NCI-H1105 (cell line): ENCODE measurements around the gene PSMC4.
A peak's percentile ranks its signal among the peaks of the same experiment; 100 is the strongest.

Source experiments
- DNase-seq: peaks from one replicate; lab custom pipeline; 2025; lab: John Stamatoyannopoulos, UW

The PSMC4 gene

DNA sequence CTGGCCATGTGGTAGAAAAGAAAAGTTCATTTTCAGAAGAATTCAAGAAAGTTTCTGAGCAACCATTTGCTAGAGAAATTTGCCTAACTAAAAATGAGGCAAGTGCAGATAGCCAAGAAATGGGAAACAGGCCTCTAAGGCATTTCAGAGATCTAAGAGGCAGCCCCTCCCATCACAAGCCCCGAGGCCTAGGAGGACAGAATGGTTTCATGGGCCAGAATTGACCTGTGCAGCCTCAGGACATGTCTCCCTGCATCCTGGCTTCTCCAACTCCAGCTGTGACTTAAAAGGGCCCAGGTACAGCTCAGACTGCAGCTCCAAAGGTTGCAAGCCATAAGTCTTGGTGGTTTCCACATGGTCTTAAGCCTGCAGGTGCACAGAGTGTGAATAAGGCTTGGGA lies 22.6 kb downstream of the PSMC4 start:
- DNase-seq, result no peak

DNA sequence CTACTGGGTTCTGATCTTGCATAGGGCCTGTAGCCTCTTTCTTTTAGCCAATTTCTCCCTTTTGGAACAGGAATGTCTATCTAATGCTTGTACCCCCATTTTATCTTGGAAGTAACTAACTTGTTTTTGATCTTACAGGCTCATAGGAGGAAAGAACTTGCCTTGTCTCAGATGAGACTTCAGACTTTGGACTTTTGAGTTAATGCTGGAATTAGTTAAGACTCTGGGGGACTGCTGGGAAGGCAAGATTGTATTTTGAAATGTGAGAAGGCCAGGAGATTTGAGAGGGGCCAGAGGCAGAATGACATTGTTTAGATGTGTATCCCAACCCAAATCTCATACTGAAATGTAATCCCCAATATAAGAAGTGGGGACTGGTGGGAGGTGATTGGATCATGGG lies 23.4 kb downstream of the PSMC4 start:
- DNase-seq, result no peak

GRCh38 chr19:39995794-39996193 lies 24.8 kb downstream of the PSMC4 start:
- no peak for DNase-seq

- peak; percentile 9 for DNase-seq
Observed at GRCh38 chr19:39996218-39996810, 25.3 kb downstream of the PSMC4 start.

GRCh38 chr19:39996811-39997637 lies 26.1 kb downstream of the PSMC4 start, which contains the start of gene ZNF546:
Gene ZNF546, plus strand, starts transcription at chr19:39997060. Its CDS starts 1,267 bp downstream, at chr19:39998327.
- DNase-seq, result peak; percentile 76

GRCh38 chr19:39997638-39998216 lies 26.8 kb downstream of the PSMC4 start:
- no peak for DNase-seq

DNA sequence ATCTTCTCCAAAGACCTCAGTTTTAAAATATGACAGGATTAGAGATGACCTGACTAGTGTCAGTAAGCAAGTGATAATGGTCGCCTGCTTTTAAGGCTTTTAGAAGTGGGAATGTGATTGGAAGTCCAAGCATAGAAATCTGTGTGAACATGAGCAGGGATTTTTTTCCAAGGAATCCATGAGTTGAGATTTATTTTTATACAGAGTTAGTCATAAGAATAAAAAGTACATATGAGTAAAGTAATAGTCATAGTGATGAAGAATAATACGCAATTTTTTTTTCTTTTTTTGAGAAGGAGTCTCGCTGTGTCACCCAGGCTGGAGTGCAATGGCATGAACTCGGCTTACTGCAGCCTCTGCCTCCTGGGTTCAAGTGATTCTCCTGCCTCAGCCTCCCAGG lies 27.5 kb downstream of the PSMC4 start:
- DNase-seq, result no peak

GRCh38 chr19:40005691-40006272 lies 34.8 kb downstream of the PSMC4 start:
- no peak for DNase-seq

DNA sequence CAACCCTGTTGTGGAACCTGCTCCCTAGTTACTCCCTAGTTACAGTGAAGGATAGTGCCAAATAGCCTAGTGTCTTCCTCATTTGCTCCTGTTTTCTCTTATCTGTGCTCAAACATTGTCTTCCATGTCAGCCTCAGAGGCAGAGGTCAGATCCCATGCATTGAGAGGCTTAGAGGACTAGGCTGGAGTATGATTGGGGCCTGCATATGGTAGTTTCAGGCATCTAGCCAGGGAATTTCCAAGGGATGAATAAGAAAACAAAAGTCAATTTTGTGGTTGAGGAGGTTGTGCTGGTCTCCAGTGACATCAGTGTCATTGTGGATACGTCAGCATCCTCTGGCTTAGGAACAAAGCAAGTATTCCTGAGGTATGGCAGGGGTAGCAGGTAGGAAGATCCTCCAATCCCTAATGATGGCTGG lies 35.3 kb downstream of the PSMC4 start:
- DNase-seq, result no peak

GRCh38 chr19:40009674-40010073 lies 38.7 kb downstream of the PSMC4 start:
- no peak for DNase-seq

GRCh38 chr19:40013991-40014390 lies 43.0 kb downstream of the PSMC4 start:
- no peak for DNase-seq

DNA sequence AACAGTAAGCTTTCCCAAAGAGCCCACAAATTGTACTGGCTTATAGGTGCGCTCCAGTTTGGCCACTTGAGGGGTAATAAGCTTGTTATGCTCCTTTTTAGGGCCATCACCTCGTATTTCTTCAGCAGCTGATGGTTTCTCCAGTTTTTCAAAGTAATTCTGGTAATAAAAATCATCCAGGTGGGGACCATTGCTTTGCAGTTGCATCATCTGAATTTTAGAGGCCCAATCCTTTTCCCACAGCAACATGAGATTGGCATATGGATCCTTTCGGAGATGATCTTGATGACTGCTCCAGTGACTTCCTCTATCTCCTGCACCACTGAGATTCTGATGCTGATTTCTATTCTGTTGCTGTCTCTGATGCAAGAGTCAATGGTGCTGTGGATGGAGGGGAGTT lies 53.0 kb downstream of the PSMC4 start:
- DNase-seq, result no peak

- no peak for DNase-seq
Observed at GRCh38 chr19:40025938-40026596, 55.1 kb downstream of the PSMC4 start.

DNA sequence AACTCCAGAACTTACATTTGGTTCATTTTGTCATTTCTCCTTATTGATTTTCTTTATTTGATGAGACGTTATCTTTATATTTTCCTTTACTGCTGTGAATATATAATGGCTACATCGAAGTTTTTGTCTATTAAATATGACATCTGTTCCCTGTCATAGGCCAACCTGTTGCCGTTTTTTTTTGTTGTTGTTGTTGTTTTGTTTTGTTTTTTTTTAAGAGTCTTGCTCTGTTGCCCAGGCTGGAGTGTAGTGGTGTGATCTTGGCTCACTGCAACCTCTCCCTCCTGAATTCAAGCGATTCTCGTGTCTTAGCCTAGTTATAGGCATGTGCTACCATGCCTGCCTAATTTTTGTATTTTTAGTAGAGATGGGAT lies 55.6 kb downstream of the PSMC4 start:
- no peak for DNase-seq
